Esophagus muscularis mucosa (tissue), 4 donors: ENCODE measurements around the gene OLFM2. TPM values are rescaled to one million over a fixed set of nuclear protein-coding genes. Genes with fewer than 3 reads are reported as not detected.

Source experiments
- DNase-seq: peaks from one replicate; pipeline ENCODE4 v3.0.0-alpha.2; 2017; ENCODE audit errors: extremely low spot score
- H3K27ac ChIP-seq, 4 donors: fragments of 200-600 bp; sonication (generic); replicated peaks in 1 of 4; 1 replicate in 3 of 4; 2 replicates in 1 of 4; pipeline ENCODE4 v1.5.1; 2016 to 2019; ENCODE audit warnings: mild to moderate bottlenecking in 1 of 4
- H3K27me3 ChIP-seq, 4 donors: fragments of 200-600 bp; sonication (generic); one replicate each; pipeline versions ENCODE4 v1.5.1 to v1.6.0; 2016 to 2019
- H3K36me3 ChIP-seq, 4 donors: fragments of 200-600 bp; sonication (generic); one replicate each; pipeline ENCODE4 v1.5.1; 2016 to 2019
- H3K4me1 ChIP-seq, 4 donors: fragments of 200-600 bp; sonication (generic); one replicate each; pipeline ENCODE4 v1.5.1; 2016 to 2019
- H3K4me3 ChIP-seq, 4 donors: fragments of 200-600 bp; sonication (generic); 1 replicate in 2 of 4; 2 replicates in 2 of 4; pipeline ENCODE4 v1.5.1; 2016 to 2019; ENCODE audit warnings: mild to moderate bottlenecking in 4 of 4, moderate library complexity in 1 of 4
- H3K9me3 ChIP-seq, 4 donors: fragments of 200-600 bp; sonication (generic); 1 replicate in 3 of 4; 2 replicates in 1 of 4; pipeline ENCODE4 v1.5.1; 2016 to 2019
- EP300 ChIP-seq: sonication (generic); formaldehyde crosslinking; IDR thresholded peaks from one replicate; pipeline ENCODE4 v1.6.1; 2017; ENCODE audit warnings: antibody characterized with exemption
- POLR2A ChIP-seq: fragments of 450-650 bp; IDR thresholded peaks from one replicate; pipeline ENCODE4 v1.6.1; 2017; ENCODE audit warnings: antibody characterized with exemption, moderate library complexity, mild to moderate bottlenecking, low read depth
- POLR2AphosphoS5 ChIP-seq, 2 donors: sonication (generic); formaldehyde crosslinking; IDR thresholded peaks; one replicate each; pipeline ENCODE4 v1.6.1; 2017; ENCODE audit warnings: antibody characterized with exemption in 2 of 2
- WGBS: methylation state at CpG from one replicate; pipeline ENCODE4 v1.1.5; 2018; 5-methylcytosine and 5-hydroxymethylcytosine counted together
- intact Hi-C: fragments of 100-400 bp; cut with DNase I; formaldehyde crosslinking; loops from one replicate; pipeline ENCODE4 v1.15.1; 2023
- total RNA-seq, 4 donors: library from RNA; depleted of rRNA; stranded (reverse); fragments of >200 nt; gene quantifications; one replicate each; pipeline versions ENCODE4 v1.1.0 to v1.2.1, GENCODE V29; 2016
- TF ChIP-seq, protein P1 (sequence below), 3 experiments: fragments of 200-600 bp in 2 of 3; fragments of 450-650 bp in 1 of 3; sonication (generic) in 2 of 3; IDR thresholded peaks; one replicate each; pipeline ENCODE4 v1.5.1; 2017 to 2019; ENCODE audit warnings: antibody characterized with exemption in 3 of 3, mild to moderate bottlenecking in 2 of 3, moderate library complexity in 1 of 3

OLFM2 gene
- total RNA-seq, 4 donors from 2014 or later = 3.6 to 17.1 (median 11.6) TPM

GRCh38 chr19:9970481-9970880 lies 34.2 kb upstream of the OLFM2 start:
- DNase-seq = no peak
- H3K27me3 ChIP-seq = peaks cover 0 to 45% (median 5%) of the 10 kb centered on the region in 4 donors
- H3K9me3 ChIP-seq = no peaks in the 10 kb centered on the region
- 77% methylated on average over 8 of the region's 8 CpGs for WGBS
- no peak for TF ChIP-seq POLR2AphosphoS5 (IDR thresholded peaks at IDR 0.05)
- TF ChIP-seq, protein P1, sequence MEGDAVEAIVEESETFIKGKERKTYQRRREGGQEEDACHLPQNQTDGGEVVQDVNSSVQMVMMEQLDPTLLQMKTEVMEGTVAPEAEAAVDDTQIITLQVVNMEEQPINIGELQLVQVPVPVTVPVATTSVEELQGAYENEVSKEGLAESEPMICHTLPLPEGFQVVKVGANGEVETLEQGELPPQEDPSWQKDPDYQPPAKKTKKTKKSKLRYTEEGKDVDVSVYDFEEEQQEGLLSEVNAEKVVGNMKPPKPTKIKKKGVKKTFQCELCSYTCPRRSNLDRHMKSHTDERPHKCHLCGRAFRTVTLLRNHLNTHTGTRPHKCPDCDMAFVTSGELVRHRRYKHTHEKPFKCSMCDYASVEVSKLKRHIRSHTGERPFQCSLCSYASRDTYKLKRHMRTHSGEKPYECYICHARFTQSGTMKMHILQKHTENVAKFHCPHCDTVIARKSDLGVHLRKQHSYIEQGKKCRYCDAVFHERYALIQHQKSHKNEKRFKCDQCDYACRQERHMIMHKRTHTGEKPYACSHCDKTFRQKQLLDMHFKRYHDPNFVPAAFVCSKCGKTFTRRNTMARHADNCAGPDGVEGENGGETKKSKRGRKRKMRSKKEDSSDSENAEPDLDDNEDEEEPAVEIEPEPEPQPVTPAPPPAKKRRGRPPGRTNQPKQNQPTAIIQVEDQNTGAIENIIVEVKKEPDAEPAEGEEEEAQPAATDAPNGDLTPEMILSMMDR (IDR thresholded peaks at IDR 0.05) = no peak
- no peak for TF ChIP-seq EP300
- no peak for TF ChIP-seq POLR2A
- peaks cover 4 to 60% (median 40%) of the 10 kb centered on the region in 4 donors for H3K36me3 ChIP-seq
- intact Hi-C loops = no loop called here
- no peaks in the 10 kb centered on the region for H3K4me1 ChIP-seq
- no peak overlapping the region for H3K27ac ChIP-seq
- no peak overlapping the region for H3K4me3 ChIP-seq

- 74% methylated on average over 2 of the region's 2 CpGs for WGBS
- no peak for DNase-seq
- H3K36me3 ChIP-seq = peaks cover 4 to 62% (median 40%) of the 10 kb centered on the region in 4 donors
- no peaks in the 10 kb centered on the region for H3K4me1 ChIP-seq
- intact Hi-C loops = no loop called here
- no peak overlapping the region for H3K27ac ChIP-seq
- no peaks in the 10 kb centered on the region for H3K9me3 ChIP-seq
- H3K4me3 ChIP-seq = no peak overlapping the region
- peaks cover 0 to 51% (median 5%) of the 10 kb centered on the region in 4 donors for H3K27me3 ChIP-seq
- TF ChIP-seq POLR2AphosphoS5 (IDR thresholded peaks at IDR 0.05) (no peak), POLR2A (no peak)
Measured at GRCh38 chr19:9969688-9969975, 33.3 kb upstream of the OLFM2 start.

- H3K4me1 ChIP-seq = no peaks in the 10 kb centered on the region
- H3K36me3 ChIP-seq = peaks cover 4 to 60% (median 40%) of the 10 kb centered on the region in 4 donors
- no peak for DNase-seq
- WGBS = 68% methylated on average over 5 of the region's 8 CpGs
- no peak for TF ChIP-seq POLR2AphosphoS5 (IDR thresholded peaks at IDR 0.05)
- no peak for TF ChIP-seq EP300
- no peak for TF ChIP-seq POLR2A
- TF ChIP-seq, protein P1 (IDR thresholded peaks at IDR 0.05) = no peak
- intact Hi-C loops = no loop called here
- no peaks in the 10 kb centered on the region for H3K9me3 ChIP-seq
- H3K27me3 ChIP-seq = peaks cover 0 to 56% (median 5%) of the 10 kb centered on the region in 4 donors
- no peak overlapping the region for H3K4me3 ChIP-seq
- no peak overlapping the region for H3K27ac ChIP-seq
Measured at GRCh38 chr19:9968820-9969687, 32.7 kb upstream of the OLFM2 start.

DNA sequence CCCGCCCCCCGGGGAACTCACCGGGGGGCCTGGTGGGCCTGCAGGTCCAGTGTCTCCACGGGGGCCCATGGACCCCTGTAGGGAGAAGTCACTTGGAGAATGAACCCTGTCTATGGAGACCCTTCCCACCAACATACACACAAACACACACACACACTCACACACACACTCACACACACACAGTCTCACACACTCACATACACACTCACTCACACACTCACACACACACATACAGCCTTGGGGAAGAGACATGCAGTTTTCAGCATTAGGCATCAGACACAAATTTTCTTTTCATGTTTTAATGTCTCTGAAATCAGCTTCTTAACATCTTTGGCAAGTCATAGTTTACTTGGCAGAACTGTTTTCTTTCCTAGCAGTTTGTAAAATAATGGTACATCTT lies 31.0 kb upstream of the OLFM2 start:
- H3K27me3 ChIP-seq = peaks cover 0 to 68% (median 5%) of the 10 kb centered on the region in 4 donors
- intact Hi-C loops = no loop called here
- no peak overlapping the region for H3K27ac ChIP-seq
- DNase-seq = no peak
- H3K4me1 ChIP-seq = no peaks in the 10 kb centered on the region
- no CpG with 5 or more reads among the region's 4 CpGs for WGBS
- H3K4me3 ChIP-seq = no peak overlapping the region
- TF ChIP-seq, protein P1 (IDR thresholded peaks at IDR 0.05) = no peak
- TF ChIP-seq POLR2A (no peak), EP300 (no peak)
- peaks cover 4 to 60% (median 37%) of the 10 kb centered on the region in 4 donors for H3K36me3 ChIP-seq
- H3K9me3 ChIP-seq = no peaks in the 10 kb centered on the region

GRCh38 chr19:9966448-9966847 lies 30.1 kb upstream of the OLFM2 start:
- H3K4me3 ChIP-seq = no peak overlapping the region
- peaks cover 4 to 62% (median 40%) of the 10 kb centered on the region in 4 donors for H3K36me3 ChIP-seq
- H3K9me3 ChIP-seq = no peaks in the 10 kb centered on the region
- intact Hi-C loops = no loop called here
- TF ChIP-seq EP300 (no peak), POLR2A (no peak), POLR2AphosphoS5 (IDR thresholded peaks at IDR 0.05) (no peak)
- TF ChIP-seq, protein P1 (IDR thresholded peaks at IDR 0.05) = no peak
- H3K4me1 ChIP-seq = no peaks in the 10 kb centered on the region
- 15% methylated on average over 25 of the region's 29 CpGs for WGBS
- no peak for DNase-seq
- H3K27me3 ChIP-seq = peaks cover 0 to 70% (median 5%) of the 10 kb centered on the region in 4 donors
- no peak overlapping the region for H3K27ac ChIP-seq
